Activated T-cell treated with anti-CD3 and anti-CD28 coated beads, Interleukin-2, amount 50 U/mL, for 4 hours (primary cell): ENCODE measurements around the gene WEE2. TPM values are rescaled to one million over a fixed set of nuclear protein-coding genes. Genes with fewer than 3 reads are reported as not detected.

ENCODE experiments used
- ATAC-seq, 2 donors: fragments of 200-7000 bp; cut with Tn5 transposase; one replicate each; pipeline ENCODE4 v1.10.0; 2021
- DNase-seq: peaks from one replicate; pipeline ENCODE4 v3.0.0-alpha.2; 2020
- H3K27me3 Mint-ChIP-seq: one replicate; pipeline ENCODE4 v1.8.0; 2021; ENCODE audit warnings: low read depth, mixed read lengths
- H3K36me3 Mint-ChIP-seq: one replicate; pipeline ENCODE4 v1.8.0; 2022; ENCODE audit warnings: mixed read lengths; ENCODE audit not compliant: insufficient read depth
- H3K4me1 Mint-ChIP-seq: one replicate; pipeline ENCODE4 v1.8.0; 2021; ENCODE audit warnings: low read depth, mixed read lengths
- H3K4me3 Mint-ChIP-seq: one replicate; pipeline ENCODE4 v1.8.0; 2021; ENCODE audit warnings: mild to moderate bottlenecking, moderate library complexity, mixed read lengths
- H3K9me3 Mint-ChIP-seq: one replicate; pipeline ENCODE4 v1.8.0; 2021; ENCODE audit warnings: mixed read lengths
- total RNA-seq, 3 donors: library from RNA; stranded (reverse); gene quantifications; one replicate each; pipeline ENCODE4 v1.2.1, GENCODE V29; 2021

Gene WEE2
- total RNA-seq, 3 donors from 2014 or later, result not detected

DNA sequence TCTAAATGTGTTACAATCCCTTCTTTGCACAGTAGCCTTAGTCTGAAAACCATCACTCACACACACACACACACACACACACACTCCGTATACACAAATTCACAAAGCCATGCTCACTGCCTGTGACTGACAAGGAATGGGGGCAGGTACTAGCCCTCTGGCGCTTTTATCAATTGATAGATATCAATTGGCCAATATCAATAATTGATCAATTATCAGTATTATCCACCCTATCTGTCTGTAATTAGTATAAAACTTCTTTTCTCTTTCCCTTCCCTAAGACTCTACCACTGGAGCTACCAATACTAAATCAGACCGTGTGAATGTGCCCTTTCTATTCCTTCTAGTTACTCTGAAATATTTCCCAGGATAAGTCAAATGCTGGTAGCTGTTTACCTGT is 8.3 kb upstream of the WEE2 start:
- H3K27me3 Mint-ChIP-seq, result no peaks in the 10 kb centered on the region
- DNase-seq (no peak), ATAC-seq (no peak)
- H3K9me3 Mint-ChIP-seq, result no peaks in the 10 kb centered on the region
- peak overlapping the region; percentile 86 for H3K4me3 Mint-ChIP-seq
- H3K4me1 Mint-ChIP-seq, result peaks cover 58% of the 10 kb centered on the region
- H3K36me3 Mint-ChIP-seq, result peaks cover 4% of the 10 kb centered on the region

GRCh38 chr7:141700296-141700847 is 7.8 kb upstream of the WEE2 start:
- Mint-ChIP-seq H3K4me3 (peak overlapping the region; percentile 86), H3K27me3 (no peaks in the 10 kb centered on the region), H3K9me3 (no peaks in the 10 kb centered on the region), H3K4me1 (peaks cover 55% of the 10 kb centered on the region), H3K36me3 (peaks cover 4% of the 10 kb centered on the region)
- DNase-seq (no peak), ATAC-seq (no peak)

- Mint-ChIP-seq H3K4me1 (peaks cover 51% of the 10 kb centered on the region), H3K4me3 (peak overlapping the region; percentile 86), H3K27me3 (no peaks in the 10 kb centered on the region), H3K9me3 (no peaks in the 10 kb centered on the region), H3K36me3 (peaks cover 4% of the 10 kb centered on the region)
- DNase-seq (no peak), ATAC-seq (peak in 1 of 2 donors; percentile 1)
Measured at GRCh38 chr7:141700848-141701371, 7.2 kb upstream of the WEE2 start.

- Mint-ChIP-seq H3K4me1 (peaks cover 46% of the 10 kb centered on the region), H3K27me3 (no peaks in the 10 kb centered on the region), H3K4me3 (peak overlapping the region; percentile 86), H3K9me3 (no peaks in the 10 kb centered on the region), H3K36me3 (peaks cover 1% of the 10 kb centered on the region)
- DNase-seq (peak; percentile 44), ATAC-seq (peak; percentile 92 to 94)
Measured at GRCh38 chr7:141701489-141702046, 6.6 kb upstream of the WEE2 start.

DNA sequence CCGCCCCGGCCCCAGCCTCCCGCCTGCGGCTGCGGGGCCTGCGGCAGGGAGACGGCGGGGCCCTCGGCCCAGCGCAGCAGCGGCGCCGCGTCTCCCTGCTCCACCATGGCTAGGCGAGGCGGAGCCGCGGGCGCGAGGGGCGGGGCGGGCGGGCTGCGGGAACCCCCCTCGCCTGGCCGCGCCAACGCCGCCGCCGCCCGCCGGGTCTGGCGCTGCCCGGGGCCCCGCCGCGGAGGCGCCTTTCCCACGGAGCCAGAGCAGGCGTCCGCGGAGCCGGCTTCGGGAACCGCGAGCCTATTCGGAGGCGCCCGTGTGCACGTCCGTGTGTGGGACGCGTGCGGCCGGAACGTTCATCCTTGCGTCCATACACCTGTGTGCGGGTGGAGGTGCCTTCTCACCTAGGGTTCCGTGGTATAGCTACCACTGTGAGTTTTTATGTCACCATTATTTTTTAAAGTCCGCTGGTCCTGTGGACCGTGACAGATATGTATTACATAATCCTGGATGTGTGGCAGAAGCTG is 6.0 kb upstream of the WEE2 start, which contains the start of gene DENND11:
DENND11 (minus strand) TSS at position 120 of the 521 bp plus-strand sequence; CDS start at position 107, 13 bp downstream.
- no peaks in the 10 kb centered on the region for H3K27me3 Mint-ChIP-seq
- H3K4me1 Mint-ChIP-seq, result peaks cover 42% of the 10 kb centered on the region
- ATAC-seq (peak; percentile 86 to 88), DNase-seq (peak; percentile 35)
- no peaks in the 10 kb centered on the region for H3K36me3 Mint-ChIP-seq
- H3K4me3 Mint-ChIP-seq, result peak within 1 kb of the TSS; percentile 86
- no peaks in the 10 kb centered on the region for H3K9me3 Mint-ChIP-seq

- Mint-ChIP-seq H3K27me3 (no peaks in the 10 kb centered on the region), H3K9me3 (no peaks in the 10 kb centered on the region), H3K4me1 (peaks cover 35% of the 10 kb centered on the region), H3K36me3 (no peaks in the 10 kb centered on the region), H3K4me3 (peak overlapping the region; percentile 78)
- ATAC-seq, result no peak
- no peak for DNase-seq
Measured at GRCh38 chr7:141702892-141703291, 5.3 kb upstream of the WEE2 start.

GRCh38 chr7:141704112-141704511 is 4.0 kb upstream of the WEE2 start:
- peaks cover 23% of the 10 kb centered on the region for H3K4me1 Mint-ChIP-seq
- no peaks in the 10 kb centered on the region for H3K36me3 Mint-ChIP-seq
- H3K27me3 Mint-ChIP-seq, result no peaks in the 10 kb centered on the region
- no peaks in the 10 kb centered on the region for H3K9me3 Mint-ChIP-seq
- no peak for DNase-seq
- H3K4me3 Mint-ChIP-seq, result no peak overlapping the region
- ATAC-seq, result no peak

- no peak overlapping the region for H3K4me3 Mint-ChIP-seq
- H3K27me3 Mint-ChIP-seq, result no peaks in the 10 kb centered on the region
- ATAC-seq (no peak), DNase-seq (no peak)
- no peaks in the 10 kb centered on the region for H3K9me3 Mint-ChIP-seq
- no peaks in the 10 kb centered on the region for H3K36me3 Mint-ChIP-seq
- peaks cover 18% of the 10 kb centered on the region for H3K4me1 Mint-ChIP-seq
Measured at GRCh38 chr7:141704741-141705140, 3.4 kb upstream of the WEE2 start.

DNA sequence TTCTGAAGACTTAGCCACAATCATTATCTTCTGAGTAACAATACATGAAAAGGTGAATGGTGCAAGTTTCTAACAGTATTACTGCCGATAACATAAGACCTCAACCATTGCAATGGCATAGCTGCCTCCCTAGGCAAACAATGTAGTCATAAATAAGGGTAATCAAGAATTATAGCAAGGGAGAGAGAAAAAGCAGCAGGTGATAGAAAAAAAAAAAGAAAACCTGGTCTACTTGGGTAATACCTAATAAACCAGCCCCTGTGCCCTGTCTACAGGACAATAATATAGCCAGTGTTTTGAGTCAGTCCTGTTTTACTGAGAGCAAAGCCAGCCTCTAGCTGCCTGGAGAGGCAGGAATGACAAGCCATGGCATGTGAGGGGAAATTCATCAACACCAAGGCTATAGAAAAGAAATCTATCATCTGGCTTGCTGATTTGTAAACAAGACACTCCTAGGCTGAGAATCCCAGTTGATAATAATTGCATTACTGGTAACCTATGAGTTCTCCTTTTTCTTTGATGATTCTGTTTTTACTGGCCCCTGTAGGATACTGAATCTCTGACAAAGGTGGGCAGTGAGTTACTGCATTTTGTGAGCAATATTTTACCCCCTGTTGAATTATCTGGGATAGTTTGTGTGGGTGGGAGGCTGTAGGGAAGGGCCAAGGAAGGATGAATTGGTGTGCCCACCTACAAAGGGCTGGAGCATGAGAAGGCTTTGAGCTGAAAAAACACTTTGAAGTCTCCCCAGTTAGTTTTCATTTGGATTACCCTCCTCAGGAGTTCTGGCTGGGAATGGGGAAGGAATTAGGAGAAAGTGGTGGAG is 1.7 kb upstream of the WEE2 start:
- Mint-ChIP-seq H3K27me3 (no peaks in the 10 kb centered on the region), H3K36me3 (no peaks in the 10 kb centered on the region), H3K4me3 (no peak overlapping the region), H3K4me1 (peaks cover 4% of the 10 kb centered on the region), H3K9me3 (no peaks in the 10 kb centered on the region)
- DNase-seq (no peak), ATAC-seq (no peak)

DNA sequence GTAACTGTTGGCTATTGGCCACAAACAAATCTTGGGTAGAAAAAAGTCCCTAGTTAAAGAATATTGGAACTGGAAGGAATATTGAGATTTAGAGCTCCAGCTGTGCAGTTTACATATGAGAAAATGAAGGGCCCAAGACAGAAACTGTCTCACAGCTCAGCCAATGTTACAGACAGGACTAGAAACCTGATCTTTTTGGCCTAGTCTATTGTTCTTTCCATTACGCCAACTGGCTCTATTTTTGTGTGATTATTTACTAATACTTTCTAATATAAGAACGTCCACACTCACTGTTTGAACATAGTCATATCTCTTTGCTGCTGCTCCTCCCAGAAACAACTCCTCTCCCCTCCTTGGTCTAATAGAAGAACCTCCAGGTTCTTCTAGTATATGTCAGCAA is 1.2 kb downstream of the WEE2 start:
- no peaks in the 10 kb centered on the region for H3K9me3 Mint-ChIP-seq
- H3K4me1 Mint-ChIP-seq, result no peaks in the 10 kb centered on the region
- no peaks in the 10 kb centered on the region for H3K36me3 Mint-ChIP-seq
- DNase-seq (no peak), ATAC-seq (no peak)
- H3K27me3 Mint-ChIP-seq, result no peaks in the 10 kb centered on the region
- no peak overlapping the region for H3K4me3 Mint-ChIP-seq

DNA sequence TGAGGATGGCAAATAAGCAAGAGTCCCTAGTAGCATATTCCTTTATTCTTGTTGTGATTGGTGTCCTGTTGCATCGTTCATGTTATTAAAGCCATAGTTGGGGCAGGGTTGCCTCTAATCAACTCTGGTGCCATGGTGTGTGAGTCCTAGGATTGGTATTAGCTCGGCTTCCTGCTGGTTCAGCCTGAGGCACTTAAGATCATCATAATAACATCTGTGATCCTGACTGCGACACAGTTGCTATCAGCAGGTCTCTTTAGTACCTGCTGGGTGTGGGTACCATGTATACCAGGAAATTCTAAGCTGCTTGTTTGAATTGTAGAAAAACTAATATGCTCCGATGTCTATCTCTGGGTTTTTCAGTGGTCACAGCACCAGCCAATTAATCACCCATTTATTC is 1.6 kb downstream of the WEE2 start:
- H3K9me3 Mint-ChIP-seq, result no peaks in the 10 kb centered on the region
- no peak for DNase-seq
- H3K36me3 Mint-ChIP-seq, result no peaks in the 10 kb centered on the region
- H3K27me3 Mint-ChIP-seq, result no peaks in the 10 kb centered on the region
- H3K4me3 Mint-ChIP-seq, result no peak overlapping the region
- no peak for ATAC-seq
- no peaks in the 10 kb centered on the region for H3K4me1 Mint-ChIP-seq

- H3K4me1 Mint-ChIP-seq, result no peaks in the 10 kb centered on the region
- H3K36me3 Mint-ChIP-seq, result no peaks in the 10 kb centered on the region
- ATAC-seq (no peak), DNase-seq (no peak)
- no peaks in the 10 kb centered on the region for H3K9me3 Mint-ChIP-seq
- H3K27me3 Mint-ChIP-seq, result no peaks in the 10 kb centered on the region
- no peak overlapping the region for H3K4me3 Mint-ChIP-seq
Measured at GRCh38 chr7:141710301-141710700, 2.1 kb downstream of the WEE2 start.

GRCh38 chr7:141712603-141713255 is 4.6 kb downstream of the WEE2 start:
- Mint-ChIP-seq H3K27me3 (no peaks in the 10 kb centered on the region), H3K4me3 (no peak overlapping the region), H3K9me3 (no peaks in the 10 kb centered on the region), H3K36me3 (no peaks in the 10 kb centered on the region), H3K4me1 (no peaks in the 10 kb centered on the region)
- no peak for ATAC-seq
- no peak for DNase-seq

GRCh38 chr7:141713890-141714289 is 5.7 kb downstream of the WEE2 start:
- no peaks in the 10 kb centered on the region for H3K9me3 Mint-ChIP-seq
- no peaks in the 10 kb centered on the region for H3K4me1 Mint-ChIP-seq
- no peaks in the 10 kb centered on the region for H3K27me3 Mint-ChIP-seq
- ATAC-seq (no peak), DNase-seq (no peak)
- no peak overlapping the region for H3K4me3 Mint-ChIP-seq
- no peaks in the 10 kb centered on the region for H3K36me3 Mint-ChIP-seq
